GM18505 (cell line): ENCODE measurements around the gene PRKD2.

Experiments
- ATAC-seq: cut with Tn5 transposase; IDR thresholded peaks from one replicate; pipeline ENCODE4 v1.9.1; 2021; ENCODE audit not compliant: unreplicated experiment
- POLR2A ChIP-seq: IDR thresholded peaks from 4 replicates; pipeline ENCODE4 v1.6.1; 2011; ENCODE audit warnings: borderline replicate concordance; ENCODE audit not compliant: insufficient read depth, insufficient read length; ENCODE audit errors: extremely low read depth

PRKD2 gene

DNA sequence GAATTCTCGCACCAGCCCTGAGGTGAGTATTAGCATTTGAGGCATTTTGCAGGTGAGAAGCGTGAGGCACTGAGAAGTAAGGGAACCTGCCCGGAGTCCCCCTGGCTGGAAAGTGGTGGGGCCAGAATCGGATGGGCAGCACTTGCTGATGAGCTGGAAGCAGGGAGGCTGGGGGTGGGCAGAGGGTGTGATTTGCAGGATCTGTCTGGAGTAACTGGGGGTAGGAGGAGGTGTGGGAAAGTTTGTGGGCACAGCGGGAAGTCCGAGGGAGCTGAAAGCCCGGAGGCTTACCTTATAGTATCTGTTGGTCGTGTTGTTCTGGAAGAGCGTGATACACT lies 20.1 kb downstream of the PRKD2 start:
- TF ChIP-seq POLR2A: no peak
- ATAC-seq: no peak

GRCh38 chr19:46696052-46696451 lies 20.9 kb downstream of the PRKD2 start:
- no peak for ATAC-seq
- no peak for TF ChIP-seq POLR2A

DNA sequence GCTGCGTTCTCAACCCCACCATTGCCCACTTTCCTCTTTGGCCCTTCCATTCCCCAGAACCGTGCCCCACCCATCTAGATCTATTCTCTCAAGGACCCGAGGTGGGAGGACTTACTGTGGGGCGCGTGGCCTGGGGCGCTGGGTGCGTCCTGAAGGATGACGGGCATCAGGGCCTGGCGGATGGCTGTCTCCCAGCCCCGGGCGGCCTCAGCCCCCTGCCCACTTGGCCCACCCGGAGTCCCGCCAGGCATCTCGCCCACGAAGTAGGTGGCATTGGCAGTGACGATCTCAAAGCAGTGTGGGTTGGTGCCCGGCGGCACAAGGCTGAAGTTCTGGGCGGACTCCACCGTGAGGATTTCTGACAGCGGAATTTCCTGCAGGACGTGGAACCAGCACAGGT lies 23.2 kb downstream of the PRKD2 start:
- no peak for TF ChIP-seq POLR2A
- no peak for ATAC-seq

DNA sequence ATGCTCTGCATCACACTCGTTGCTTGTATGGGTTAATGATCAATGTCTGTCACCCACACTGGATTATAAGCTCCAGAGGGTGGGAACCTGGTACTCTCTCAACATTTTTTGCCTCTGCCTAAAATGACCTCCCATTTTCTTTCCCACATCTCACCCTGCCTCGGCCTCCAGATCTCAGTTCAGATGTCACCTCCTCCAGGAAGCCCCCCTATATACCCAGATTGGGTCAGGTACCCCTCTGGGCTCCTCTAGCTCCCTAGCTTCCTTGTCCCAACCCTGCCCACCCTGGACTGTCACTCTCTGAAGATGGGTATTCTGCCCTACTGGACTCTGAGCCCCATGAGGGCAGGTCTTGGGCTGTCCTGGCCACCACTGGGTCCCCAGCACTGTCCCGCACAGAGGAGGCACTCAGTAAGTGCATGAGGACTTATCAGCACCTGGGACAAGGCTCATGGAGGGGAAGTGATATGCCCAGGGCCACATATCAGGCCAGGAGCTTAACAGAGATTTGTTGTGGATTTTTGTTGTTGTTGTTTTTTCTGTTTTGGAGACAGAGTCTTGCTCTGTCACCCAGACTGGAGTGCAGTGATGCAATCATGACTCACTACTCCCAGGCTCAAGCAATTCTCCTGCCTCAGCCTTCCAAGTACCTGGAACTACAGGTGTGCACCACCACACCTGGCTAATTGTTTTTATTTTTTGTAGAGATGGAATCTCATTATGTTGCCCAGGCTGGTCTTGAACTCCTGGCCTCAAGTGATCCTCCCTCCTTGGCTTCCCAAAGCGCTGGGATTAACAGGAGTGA lies 23.8 kb downstream of the PRKD2 start:
- no peak for ATAC-seq
- TF ChIP-seq POLR2A: no peak

GRCh38 chr19:46691948-46692347 lies 25.0 kb downstream of the PRKD2 start:
- no peak for ATAC-seq

DNA sequence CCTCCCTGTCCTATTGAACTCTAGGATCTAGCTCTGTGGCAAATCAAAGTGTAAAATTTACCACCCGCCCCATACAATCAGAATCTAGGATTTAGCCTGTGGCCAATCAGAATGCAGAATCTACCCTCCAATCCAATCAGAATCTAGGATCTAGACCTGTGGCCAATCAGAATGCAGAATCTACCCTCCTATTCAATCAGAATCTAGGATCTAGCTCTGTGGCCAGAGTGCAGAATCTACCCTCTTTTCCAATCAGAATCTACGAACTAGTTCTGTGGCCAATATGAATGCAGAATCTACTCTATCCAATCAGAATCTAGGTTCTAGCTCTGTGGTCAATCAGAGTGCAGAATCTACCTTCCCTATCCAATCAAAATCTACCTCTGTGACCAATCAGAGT lies 25.8 kb downstream of the PRKD2 start:
- ATAC-seq: no peak
- no peak for TF ChIP-seq POLR2A

More at GRCh38 chr19:46691948-46692347, 25.0 kb downstream of the PRKD2 start:
- no peak for TF ChIP-seq POLR2A

DNA sequence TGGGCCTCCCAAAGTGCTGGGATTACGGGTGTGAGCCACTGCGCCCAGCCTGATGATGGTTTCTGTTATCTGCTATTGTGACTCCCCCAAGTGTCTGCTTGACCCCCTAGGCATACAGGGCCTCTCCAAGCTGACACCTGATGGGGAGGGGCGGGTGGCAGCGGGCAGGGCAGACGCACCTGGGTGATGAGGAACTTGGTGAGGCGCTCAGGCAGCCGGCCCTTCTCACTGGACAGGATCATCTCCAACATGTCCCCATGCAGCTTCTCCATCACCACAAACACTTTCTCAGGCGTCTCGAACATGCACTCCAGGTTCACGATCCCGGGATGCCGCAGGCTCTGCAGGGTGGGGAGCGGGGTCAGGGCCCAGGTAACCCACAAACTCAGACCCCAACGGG lies 27.6 kb downstream of the PRKD2 start:
- no peak for ATAC-seq
- no peak for TF ChIP-seq POLR2A

GRCh38 chr19:46687438-46688145 lies 29.3 kb downstream of the PRKD2 start:
- no peak for ATAC-seq
- no peak for TF ChIP-seq POLR2A

GRCh38 chr19:46685189-46685588 lies 31.7 kb downstream of the PRKD2 start:
- no peak for ATAC-seq
- no peak for TF ChIP-seq POLR2A

- no peak for ATAC-seq
- no peak for TF ChIP-seq POLR2A
Observed at GRCh38 chr19:46678110-46678732, 38.7 kb downstream of the PRKD2 start.

DNA sequence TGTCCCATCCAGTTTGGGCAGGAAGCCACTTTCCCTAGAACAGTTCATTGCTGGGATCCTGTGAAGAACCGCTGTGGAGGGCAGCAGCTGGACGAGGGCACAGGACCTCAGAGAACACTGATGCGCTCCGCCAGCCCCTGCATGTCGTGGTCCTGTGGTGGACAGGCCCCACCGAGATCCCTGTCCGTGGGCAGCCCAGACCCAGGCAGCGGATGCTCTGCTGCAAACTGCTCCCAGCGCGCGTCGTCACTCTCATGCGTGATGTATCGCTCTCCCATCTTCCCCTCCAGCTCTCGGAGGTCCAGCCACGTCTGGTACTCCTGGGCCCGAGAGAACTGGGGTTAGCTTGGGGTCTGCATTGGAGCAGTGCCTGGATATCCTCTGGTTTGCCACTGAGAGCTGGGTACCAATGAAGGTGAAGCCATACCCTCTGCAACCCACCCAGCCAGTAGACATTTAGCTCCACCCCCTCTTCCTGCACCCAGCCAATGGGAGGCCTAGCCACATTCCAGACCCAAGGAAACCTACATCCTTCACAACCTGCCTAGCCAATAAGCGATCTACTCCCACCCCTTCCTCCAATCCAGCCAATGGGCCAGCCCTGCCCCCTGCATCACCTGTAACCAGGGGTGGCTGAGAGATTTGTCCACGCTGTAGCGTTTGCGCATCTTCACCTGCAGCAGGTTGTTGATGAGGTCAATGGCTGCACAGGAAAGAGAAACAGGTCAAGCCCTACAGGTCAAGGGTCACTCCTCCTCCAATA lies 42.3 kb downstream of the PRKD2 start:
- no peak for TF ChIP-seq POLR2A
- ATAC-seq: no peak

- TF ChIP-seq POLR2A: no peak
Observed at GRCh38 chr19:46670813-46671212, 46.1 kb downstream of the PRKD2 start.

GRCh38 chr19:46668662-46669061 lies 48.3 kb downstream of the PRKD2 start:
- no peak for ATAC-seq
- TF ChIP-seq POLR2A: no peak

More at GRCh38 chr19:46670813-46671212, 46.1 kb downstream of the PRKD2 start:
- ATAC-seq: no peak
